ENCODE results near the gene NHSL2.
"Not testable (repeated sequence)": the region's sequence is repeated elsewhere in the genome, so short reads cannot be mapped to it uniquely, and the experiment has no call there.

Gene NHSL2

GRCh38 chrX:71922686-71923085 lies 12.0 kb downstream of the NHSL2 start:
- no peak for DNase-seq (ENCODE audit: low read depth in 2 of 3, low spot score in 2 of 3)

- DNase-seq (ENCODE audit: low read depth in 2 of 3, low spot score in 2 of 3): no peak
These were observed 12.9 kb downstream of the NHSL2 start for GRCh38 chrX:71923516-71923915.

- DNase-seq (ENCODE audit: low read depth in 2 of 3, low spot score in 2 of 3): no peak
These were observed 16.4 kb downstream of the NHSL2 start for GRCh38 chrX:71927040-71927439.

- no peak for DNase-seq (ENCODE audit: low read depth in 2 of 3, low spot score in 2 of 3)
These were observed 18.2 kb downstream of the NHSL2 start for GRCh38 chrX:71928856-71929255.

GRCh38 chrX:71930298-71930697 lies 19.7 kb downstream of the NHSL2 start:
- DNase-seq (ENCODE audit: low read depth in 2 of 3, low spot score in 2 of 3): no peak

- no peak for DNase-seq (ENCODE audit: low read depth in 2 of 3, low spot score in 2 of 3)
These were observed 24.8 kb downstream of the NHSL2 start for GRCh38 chrX:71935476-71935875.

- no peak for DNase-seq (ENCODE audit: low read depth in 2 of 3, low spot score in 2 of 3)
These were observed 26.0 kb downstream of the NHSL2 start for GRCh38 chrX:71936632-71937031.

- DNase-seq (ENCODE audit: low read depth in 2 of 3, low spot score in 2 of 3): no peak
These were observed 27.7 kb downstream of the NHSL2 start for GRCh38 chrX:71938371-71938770.

- DNase-seq (ENCODE audit: low read depth in 2 of 3, low spot score in 2 of 3): no peak
These were observed 30.5 kb downstream of the NHSL2 start for GRCh38 chrX:71941145-71941544.

- DNase-seq (ENCODE audit: low read depth in 2 of 3, low spot score in 2 of 3): no peak
These were observed 31.1 kb downstream of the NHSL2 start for GRCh38 chrX:71941776-71942175.

- no peak for DNase-seq (ENCODE audit: low read depth in 2 of 3, low spot score in 2 of 3)
These were observed 33.7 kb downstream of the NHSL2 start for GRCh38 chrX:71944369-71944768.

- DNase-seq (ENCODE audit: low read depth in 2 of 3, low spot score in 2 of 3): no peak
These were observed 34.7 kb downstream of the NHSL2 start for GRCh38 chrX:71945237-71945805.

- no peak for DNase-seq (ENCODE audit: low read depth in 2 of 3, low spot score in 2 of 3)
These were observed 38.7 kb downstream of the NHSL2 start for GRCh38 chrX:71949363-71949762.

GRCh38 chrX:71949844-71950445 lies 39.3 kb downstream of the NHSL2 start:
- no peak for DNase-seq (ENCODE audit: low read depth in 2 of 3, low spot score in 2 of 3)

GRCh38 chrX:71953391-71953790 lies 42.7 kb downstream of the NHSL2 start:
- DNase-seq (ENCODE audit: low read depth in 2 of 3, low spot score in 2 of 3): no peak

- no peak for DNase-seq (ENCODE audit: low read depth in 2 of 3, low spot score in 2 of 3)
These were observed 43.3 kb downstream of the NHSL2 start for GRCh38 chrX:71953946-71954345.

- DNase-seq (ENCODE audit: low read depth in 2 of 3, low spot score in 2 of 3): no peak
These were observed 43.8 kb downstream of the NHSL2 start for GRCh38 chrX:71954458-71954857.

- no peak for DNase-seq (ENCODE audit: low read depth in 2 of 3, low spot score in 2 of 3)
These were observed 45.0 kb downstream of the NHSL2 start for GRCh38 chrX:71955530-71956120.

GRCh38 chrX:71958281-71958675 lies 47.6 kb downstream of the NHSL2 start:
- no peak for DNase-seq (ENCODE audit: low read depth in 2 of 3, low spot score in 2 of 3)

- DNase-seq (ENCODE audit: low read depth in 2 of 3, low spot score in 2 of 3): not testable (repeated sequence)
These were observed 53.5 kb downstream of the NHSL2 start for GRCh38 chrX:71964184-71964583.

GRCh38 chrX:71974916-71975315 lies 64.3 kb downstream of the NHSL2 start:
- DNase-seq (ENCODE audit: low read depth in 2 of 3, low spot score in 2 of 3): no peak

GRCh38 chrX:71976753-71977152 lies 66.1 kb downstream of the NHSL2 start:
- no peak for DNase-seq (ENCODE audit: low read depth in 2 of 3, low spot score in 2 of 3)

GRCh38 chrX:71978164-71978563 lies 67.5 kb downstream of the NHSL2 start:
- DNase-seq (ENCODE audit: low read depth in 2 of 3, low spot score in 2 of 3): no peak

Measured in activated CD8-positive, alpha-beta memory T cell treated with anti-CD3 and anti-CD28 coated beads for 48 hours (primary cell).